CD4-positive, alpha-beta T cell treated with Interleukin-21 for 1 hour (primary cell): ENCODE results near the gene PARL.
"Not testable (repeated sequence)": the region's sequence is repeated elsewhere in the genome, so short reads cannot be mapped to it uniquely, and the experiment has no call there.

Experiments used
- DNase-seq: peaks from one replicate; pipeline ENCODE4 v3.0.0-alpha.2; 2020

Gene PARL

DNA sequence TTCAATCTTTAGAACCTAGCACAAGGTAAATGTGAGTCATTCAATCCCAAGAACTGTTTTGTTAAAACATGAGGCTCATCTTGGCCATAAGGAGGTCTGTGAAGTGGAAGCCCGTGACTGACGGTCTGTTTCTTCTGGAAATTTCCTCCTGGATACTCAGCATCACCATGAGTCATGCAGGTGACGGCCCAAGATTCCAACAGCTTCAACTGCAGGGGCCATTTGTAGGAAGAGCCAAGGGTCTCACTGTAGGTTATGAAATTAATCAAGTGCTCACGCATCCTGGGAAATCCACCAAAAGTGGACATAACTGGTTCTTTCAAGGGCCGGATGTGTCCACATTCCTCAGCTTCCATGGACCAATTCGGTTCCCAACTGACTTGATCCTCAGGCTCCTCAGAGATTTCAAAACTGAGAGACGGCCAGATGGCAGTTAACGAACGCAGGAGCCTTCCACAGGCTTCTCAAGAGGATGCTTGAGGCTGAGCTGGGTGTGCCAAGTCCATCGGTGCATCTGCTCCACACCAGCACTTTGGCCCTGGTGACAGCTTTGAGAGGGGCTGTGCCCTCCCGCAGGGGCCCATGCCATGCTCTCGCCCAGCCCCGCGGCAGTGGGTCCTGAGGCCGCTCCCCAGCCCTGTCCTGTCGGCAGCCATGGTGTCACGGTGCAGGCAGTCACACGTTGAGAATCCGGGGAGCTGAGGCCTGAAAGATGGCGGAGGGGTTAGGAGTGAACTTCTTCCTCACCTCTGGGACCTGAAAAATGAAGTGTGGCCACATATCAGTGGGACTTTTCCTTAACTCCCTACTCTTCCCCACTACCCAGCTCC is 67.8 kb downstream of the PARL start:
- DNase-seq, result no peak

DNA sequence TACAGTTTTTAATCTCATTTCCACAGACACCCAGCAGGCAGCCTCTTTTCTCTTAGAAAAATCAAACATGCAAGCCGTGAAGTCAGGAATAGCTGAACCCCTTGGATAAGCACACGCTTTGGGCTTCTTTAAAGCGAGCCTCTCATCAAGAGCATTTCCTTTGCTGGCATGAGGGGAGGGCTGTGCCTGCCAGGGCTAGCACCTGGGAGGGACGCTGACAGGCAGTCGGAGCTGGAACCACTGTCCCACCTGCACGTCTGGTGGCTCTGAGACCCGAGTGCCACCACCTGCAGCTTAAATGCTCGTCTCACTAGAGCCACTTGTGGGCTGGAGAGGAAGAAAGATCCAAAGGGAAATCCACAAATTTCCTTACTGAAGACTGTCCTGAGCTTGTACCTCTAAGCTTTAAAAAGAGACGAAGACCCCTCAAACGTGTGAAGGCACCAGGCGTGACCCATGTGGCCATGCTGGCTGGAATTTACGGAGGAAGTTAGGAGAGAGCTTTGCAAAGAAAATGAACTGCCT is 68.7 kb downstream of the PARL start:
- DNase-seq, result no peak

DNA sequence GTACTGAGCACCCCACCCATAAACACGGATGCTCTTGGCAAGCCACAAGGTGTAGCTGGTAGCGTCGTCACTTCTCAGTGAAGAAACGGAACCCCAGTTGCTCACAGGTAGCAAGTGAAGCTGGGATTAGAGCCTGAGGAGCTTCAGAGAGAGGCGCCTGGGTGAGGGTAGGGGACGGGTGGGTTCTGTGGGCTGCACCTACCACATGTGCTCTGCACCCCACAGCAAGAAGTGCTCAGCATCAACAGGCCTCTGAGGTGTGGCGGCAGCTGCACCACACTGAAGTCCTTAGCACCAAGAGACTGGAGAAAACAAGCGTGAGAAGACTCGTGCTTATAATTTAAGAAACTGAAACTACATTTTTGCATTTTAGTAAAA is 69.1 kb downstream of the PARL start:
- no peak for DNase-seq

DNA sequence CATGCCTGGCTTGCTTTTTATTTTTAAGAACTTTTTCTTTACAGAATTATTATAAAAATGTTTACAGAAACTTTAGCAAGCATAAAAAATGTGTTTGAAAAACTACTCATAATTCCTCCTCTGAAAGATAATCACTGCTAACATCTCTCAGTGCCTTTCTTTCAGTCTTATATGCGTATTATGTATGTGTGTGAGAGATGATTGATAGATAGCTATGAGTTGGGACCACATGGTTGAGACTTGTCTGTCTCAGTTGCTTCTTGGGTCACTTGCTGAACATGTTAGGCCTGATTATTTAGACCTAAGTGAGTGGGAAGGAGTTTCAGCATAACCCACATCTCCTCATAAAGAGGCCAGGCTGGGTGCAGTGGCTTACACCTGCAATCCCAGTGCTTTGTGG is 70.4 kb downstream of the PARL start:
- DNase-seq, result no peak

DNA sequence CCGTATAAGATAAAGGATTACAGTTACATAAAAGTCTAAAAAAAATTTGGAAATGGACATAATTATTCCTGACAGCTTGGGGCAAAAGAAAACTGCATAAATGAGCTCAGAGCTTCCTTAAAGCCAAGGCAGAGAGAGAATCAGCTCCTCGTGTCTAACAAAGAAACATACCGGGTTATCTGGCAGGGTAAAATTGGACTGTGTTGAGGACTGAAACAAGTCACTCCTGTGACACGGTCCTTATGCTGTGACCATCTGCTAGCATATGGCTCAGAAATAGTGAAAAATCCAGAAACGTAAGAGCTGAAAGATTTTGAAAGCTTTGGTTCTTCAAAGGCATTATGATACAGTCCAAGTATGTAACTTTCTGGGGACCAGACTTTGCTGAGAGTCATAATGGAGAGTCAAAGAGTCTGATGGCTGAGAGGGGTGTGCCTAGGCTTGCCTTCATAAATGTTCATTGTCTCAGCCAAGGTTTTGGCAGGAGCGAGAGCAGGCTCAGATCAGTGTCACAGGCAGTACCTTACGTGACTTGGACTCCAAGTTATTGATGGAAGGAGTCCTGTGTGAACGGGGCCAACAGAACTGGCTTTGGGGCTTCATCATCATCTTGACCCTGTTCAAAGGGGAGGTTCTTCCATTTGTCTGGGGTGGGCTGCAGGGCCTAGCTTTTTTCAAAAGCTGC is 71.8 kb downstream of the PARL start:
- no peak for DNase-seq

DNA sequence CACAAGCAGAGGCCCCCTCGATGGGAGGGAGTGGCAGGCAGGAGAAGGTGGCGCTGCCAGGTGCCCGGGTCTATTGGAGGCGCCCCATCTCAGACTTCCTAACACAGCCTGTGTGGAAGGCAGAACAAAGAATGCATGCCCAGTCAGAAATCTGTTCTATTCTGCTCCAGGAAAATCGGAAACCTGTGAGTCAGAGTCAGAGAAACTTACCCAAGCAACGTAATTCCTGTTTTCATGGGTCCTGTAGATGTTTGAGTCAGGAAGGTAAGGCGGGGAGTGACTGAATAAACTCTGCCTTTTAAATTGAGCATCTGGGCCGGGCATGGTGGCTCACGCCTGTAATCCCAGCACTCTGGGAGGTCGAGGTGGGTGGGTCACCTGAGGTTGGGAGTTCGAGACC is 73.0 kb downstream of the PARL start:
- DNase-seq, result no peak

DNA sequence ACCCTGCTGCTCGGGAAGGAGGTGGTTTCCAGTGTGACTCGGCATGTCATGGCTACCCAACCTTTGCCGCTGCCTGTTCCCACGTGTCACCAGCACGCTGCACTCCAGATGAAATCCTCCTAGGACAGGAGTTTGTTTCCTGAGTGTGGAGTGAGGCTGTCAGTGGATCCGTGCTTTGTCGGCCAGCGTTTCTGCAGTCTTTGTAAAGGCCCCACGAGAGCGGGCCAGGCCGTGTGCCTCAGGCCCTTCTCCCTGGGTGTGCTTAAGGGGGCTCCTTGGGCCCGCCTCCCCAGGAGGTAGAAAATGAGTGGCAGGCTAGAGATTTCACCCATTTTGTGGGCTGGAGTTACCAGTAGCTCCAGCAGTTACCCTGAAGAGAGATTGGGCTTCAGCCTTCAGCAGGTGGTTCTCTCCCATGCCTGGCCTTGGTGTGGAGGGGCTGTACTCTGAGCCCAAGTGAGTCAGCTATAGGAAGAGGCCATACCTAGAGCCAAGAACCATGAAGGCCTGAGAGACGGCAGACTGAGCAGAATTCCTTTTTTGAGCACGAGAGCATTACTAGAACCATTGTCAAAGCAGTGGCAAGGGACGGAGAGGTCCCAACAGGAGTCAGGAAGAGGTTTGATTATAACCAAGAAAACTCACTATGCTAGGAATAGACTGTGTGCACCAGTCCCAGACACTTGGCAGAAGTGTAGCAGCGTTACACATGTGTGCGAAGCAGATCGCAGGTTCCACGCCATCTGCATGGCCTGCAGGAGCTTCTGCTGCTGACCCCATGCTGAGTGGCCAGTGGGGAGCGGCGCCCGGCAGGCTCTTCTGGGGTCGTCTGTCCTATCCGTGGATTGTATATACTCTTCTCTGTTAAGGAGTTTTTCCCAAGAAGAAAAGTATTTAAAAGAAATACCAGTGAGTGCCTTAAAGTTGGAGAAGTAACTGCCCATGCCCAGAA is 73.8 kb downstream of the PARL start:
- DNase-seq, result no peak

DNA sequence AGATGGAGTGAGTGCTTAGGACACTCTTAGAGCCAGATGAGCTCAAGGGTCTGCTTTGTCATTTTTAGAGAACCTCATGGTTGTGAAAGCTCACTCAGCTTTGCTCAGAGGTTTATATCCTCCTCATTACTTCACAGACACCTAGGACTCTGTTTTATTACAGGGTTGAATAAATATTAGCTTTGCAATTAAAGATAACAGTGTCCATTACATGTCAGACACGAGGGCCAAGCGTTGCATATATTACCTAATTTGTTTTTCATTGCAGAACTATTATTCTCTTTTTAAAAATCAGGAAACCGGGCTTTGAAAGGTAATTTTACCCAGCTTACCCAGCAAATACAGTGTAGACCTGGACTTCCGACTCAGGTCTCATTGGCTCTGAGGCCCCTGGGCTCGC is 75.4 kb downstream of the PARL start:
- no peak for DNase-seq

DNA sequence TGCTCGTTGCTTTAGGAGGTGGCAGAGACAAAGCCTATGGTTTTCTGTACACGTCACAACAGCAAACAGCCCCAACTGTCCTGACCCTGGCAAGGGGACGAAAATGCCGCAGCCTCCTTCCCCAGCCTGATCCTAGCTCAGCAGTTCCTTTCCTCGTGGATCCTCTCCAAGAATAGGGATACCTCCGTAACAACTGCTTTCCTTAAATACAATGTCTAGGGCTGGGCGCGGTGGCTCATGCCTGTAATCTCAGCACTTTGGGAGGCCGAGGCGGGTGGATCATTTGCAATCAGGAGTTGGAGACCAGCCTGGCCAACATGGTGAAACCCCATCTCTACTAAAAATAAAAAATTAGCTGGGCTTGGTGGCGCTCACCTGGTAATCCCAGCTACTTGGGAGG is 76.3 kb downstream of the PARL start:
- no peak for DNase-seq

DNA sequence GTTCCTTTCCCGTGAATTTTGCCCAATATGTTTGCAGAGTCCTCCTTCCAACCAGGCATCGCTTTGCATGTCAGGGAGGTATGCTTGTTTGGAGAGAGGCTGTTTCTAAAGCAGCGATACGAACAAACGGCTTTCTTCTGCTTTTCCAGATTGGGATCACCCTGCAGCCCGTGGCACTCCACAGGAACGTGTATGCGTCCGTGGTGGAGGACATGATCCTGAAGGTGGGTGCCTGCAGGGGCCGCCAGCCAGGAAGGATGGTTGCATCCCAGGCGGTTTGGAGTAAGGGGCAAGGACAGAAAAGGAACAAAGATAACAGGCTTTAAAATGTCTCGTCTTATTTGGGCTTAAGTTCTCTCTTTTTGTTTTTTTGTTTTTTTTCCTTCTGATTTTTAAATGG is 76.8 kb downstream of the PARL start:
- no peak for DNase-seq

DNA sequence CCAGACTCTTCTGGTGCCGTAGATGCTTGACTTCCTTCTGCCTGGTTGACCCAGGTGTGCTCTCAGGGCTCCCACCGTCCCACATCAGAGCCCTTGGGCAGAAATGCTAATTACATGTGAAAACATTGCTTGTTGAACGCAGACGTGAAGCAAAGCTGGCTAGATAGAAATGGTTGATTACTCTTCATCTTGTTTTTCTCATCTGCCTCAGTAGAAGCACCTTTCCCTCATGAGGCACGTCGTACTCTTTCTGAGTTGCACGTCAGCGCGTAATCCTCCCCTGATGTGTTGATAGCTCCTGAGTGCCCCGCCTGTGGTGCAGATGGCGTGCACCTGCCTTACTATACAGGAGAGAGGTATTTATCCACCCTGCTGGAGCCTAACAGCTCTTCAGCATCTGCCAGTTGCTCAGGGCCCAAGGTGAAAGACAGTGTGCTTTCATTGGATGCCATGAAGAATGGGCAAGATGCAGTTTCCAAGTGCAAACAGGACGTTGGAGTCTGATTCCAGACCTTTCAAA is 77.4 kb downstream of the PARL start:
- DNase-seq, result no peak

DNA sequence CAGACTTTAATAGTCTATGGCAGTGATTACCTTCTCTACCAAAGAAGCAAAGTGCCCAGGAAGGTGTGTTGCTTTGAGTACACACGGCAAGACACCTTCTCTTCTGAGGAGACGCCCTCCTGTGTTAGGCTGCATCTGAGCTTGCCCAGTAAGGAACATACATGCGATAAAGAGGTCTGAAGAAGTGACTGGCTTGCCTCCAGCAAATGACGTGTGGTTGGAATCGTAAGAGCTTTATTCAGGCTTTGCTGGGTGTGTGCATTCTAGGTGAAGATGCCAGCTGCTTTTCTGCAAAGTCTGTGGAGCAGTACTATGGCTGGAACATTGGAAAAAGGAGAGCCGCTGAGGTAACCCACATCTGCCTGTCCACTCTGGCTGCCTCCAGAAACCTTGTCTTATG is 81.7 kb downstream of the PARL start:
- DNase-seq, result no peak

DNA sequence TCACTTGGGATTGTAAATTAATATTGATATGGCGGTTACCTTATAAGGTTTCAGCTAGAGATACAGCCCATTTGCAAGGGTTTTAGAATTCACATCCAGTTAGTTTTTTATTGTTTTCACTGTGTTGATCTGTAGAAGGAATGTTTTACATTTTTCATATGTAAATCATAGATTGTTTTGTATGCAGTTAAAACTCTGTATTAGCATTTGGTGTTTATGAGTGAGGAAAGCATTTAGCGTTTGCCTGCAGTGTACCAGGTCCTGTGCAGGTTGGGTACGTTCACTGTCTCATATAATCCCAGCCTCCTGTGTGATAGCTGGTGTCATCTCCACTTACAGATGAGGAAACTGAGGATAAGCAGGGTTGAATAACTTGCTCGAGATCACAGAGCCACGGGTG is 83.1 kb downstream of the PARL start:
- no peak for DNase-seq

DNA sequence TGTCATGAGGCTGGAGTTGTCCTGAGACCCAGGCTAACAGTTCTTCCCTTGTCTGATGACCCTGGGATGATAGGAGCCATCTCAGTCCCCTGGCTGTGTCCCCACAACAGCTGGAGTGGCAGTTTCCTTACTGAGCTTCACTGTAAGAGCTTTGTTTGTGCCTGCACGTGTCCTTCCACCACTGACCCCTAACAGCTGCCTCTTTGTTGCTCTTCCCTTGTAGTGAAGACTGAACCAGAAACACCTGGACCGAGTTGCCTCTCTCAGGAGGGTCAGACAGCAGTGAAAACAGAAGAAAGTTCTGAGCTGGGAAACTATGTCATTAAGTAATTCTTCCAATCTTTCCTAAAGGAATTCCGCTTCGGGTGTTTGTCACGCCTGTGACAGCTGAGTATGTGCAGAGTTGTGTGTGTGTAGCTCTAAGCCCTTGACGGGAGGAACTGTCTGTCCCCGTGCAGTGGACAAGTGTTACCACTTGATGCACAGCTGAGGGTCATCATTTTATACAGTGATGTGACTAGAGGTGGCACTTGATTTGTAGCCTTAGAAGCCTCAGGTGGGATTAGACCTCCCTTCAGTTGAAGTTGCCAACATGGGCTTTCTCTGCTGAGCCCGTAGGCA is 84.3 kb downstream of the PARL start:
- DNase-seq, result no peak

DNA sequence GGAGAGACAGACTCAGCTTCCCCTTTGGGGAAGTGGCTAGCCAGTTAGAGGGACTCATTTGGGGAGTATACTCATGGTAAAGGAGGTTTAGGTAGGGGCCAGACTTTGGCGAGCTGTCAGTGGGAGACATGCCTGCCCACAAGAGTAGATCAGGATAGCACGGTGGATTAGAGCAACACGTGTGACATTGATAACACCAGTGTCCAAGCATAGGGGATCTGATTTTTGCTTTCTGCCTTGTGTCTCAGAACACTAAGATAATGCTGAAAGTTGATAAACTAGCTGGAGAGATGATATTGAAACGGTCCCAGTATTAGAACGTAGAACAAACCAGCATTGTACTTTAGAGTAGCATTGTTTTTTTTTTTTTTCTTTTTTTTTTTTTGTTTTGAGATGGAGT is 85.2 kb downstream of the PARL start:
- DNase-seq, result no peak

DNA sequence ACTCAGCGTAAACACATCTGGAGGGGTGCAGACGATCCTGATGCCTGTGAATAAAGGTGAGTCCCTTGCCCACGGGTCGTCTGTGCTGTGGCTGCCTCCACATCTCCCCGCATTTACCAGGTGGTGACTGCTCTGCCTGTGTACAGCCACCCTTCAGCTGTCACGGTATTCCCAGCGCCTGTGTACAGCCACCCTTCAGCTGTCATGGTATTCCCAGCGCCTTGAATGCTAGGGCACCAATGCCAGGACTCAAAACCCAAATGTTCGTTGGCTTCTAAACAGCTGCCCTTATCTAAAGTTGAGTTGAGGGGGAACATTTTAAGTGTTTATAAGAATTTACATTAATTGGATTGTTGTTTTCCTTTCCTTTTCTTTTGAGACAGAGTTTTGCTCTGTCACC is 86.7 kb downstream of the PARL start:
- no peak for DNase-seq

DNA sequence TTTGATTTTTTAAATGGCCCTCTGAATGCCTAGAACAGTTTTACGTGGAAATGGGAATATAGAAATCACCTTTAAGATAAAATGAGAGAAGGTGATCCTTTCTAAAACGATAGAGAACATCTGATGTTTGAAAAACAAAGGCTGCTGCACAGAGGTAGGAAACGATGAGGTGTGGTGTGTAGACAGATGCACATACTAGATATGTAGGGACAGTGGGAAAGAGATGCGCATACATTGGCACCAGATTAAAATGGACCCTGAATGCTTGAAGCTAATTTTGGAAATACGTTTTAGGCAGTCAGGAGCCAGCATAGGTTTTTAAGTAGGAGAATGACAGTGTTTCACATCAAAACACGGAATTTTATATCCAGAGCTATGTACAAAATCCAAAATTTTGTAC is 88.3 kb downstream of the PARL start:
- no peak for DNase-seq

DNA sequence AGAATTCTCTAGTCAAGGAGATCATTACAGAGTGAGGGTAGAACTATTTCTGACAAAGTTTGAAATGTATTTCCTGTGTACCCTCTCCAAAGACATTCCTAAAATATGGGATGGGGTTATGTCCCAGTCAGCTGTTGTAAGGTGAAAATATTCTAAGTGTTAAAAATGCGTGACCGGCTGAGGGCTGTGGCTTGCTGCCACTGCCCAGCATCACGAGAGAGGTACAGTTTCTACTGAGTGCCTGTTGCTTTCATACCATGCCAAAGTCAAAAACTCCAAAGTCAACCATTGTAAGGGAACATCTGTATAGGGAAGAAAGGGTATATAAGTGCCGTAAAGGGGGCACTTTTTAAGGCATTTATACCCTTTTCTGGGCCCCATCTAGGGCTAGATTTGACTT is 90.2 kb downstream of the PARL start:
- no peak for DNase-seq

DNA sequence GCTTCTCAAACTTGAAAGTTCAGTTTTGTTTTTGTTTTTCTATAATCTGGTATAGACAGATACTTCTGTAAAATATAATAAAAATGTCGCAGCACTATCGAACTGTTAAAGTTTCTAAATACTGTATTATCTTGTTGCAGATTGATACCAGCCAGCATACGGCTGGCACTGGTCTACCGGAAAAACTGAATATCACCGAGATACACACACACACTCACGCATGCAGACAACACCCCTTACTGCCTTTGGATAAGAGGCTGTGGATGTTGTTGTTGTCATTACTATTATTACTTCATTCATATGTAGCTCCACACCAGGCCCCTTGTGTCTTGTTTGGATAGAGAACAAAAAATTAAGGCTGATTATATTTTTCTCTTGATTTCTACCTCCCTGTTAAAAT is 91.7 kb downstream of the PARL start:
- DNase-seq, result no peak

DNA sequence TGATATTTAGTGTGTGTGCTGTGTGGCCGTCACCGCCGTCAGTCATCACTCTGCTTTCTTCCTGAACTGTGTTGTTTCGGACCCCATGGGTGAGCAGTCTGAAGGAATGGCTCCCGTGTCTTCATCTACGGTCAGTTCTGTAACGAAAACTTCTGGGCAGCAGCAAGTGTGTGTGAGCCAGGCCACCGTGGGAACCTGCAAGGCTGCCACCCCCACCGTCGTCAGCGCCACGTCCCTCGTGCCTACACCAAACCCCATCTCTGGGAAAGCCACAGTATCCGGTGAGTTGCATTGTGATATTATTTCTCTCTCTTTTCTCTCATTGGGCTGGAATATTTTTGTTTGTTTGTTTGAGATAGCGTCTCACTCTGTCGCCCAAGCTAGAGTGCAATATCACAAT is 94.0 kb downstream of the PARL start:
- DNase-seq, result no peak

DNA sequence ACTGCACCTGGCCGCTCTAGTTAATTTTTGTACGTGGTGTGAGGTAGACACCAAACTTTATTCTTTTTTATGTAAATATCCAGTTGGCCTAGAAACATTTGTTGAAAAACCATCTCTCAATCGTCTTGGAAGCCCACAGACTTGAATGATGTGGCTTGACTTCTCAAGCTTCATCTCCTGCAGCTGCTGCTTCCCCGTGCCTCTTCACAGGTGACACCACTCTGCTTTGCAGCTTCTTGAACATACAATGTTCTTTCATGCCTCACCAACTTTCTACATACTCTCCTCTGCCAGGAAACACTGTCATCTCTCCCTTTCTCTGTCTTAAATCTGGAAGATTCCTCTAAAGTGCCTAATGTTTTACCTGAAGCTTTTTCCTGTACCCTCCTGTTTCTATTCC is 94.9 kb downstream of the PARL start:
- DNase-seq, result no peak

DNA sequence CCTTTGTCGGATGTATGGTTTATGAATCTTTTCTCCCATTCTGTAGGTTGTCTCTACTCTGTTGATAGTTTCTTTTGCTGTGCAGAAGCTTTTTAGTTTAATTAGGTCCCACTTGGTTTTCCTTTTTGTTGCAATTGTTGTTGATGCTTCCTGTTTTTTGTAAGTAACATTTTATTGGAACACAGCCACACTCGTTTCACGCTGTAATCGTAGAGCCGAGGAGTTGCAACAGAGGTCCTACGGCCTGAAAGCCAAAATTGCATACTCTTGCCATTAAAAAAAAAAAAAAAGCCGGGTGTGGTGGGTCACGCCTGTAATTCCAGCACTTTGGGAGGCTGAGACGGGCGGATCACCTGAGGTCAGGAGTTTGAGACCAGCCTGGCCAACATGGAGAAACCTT is 100.2 kb downstream of the PARL start:
- not testable (repeated sequence) for DNase-seq
